Measurements from ENCODE around the gene RBP3. TPM values are rescaled to one million over a fixed set of nuclear protein-coding genes. Genes with fewer than 3 reads are reported as not detected.

Gene RBP3
- total RNA-seq, 1 donor from 2014 or later: not detected

- H3K36me3 ChIP-seq (ENCODE audit: control insufficient read depth, insufficient read depth, low read length): no peaks in the 10 kb centered on the region
- no peak for DNase-seq (ENCODE audit: low read depth)
- H3K4me3 ChIP-seq (ENCODE audit: low read depth, low read length): no peak overlapping the region
- no peak for TF ChIP-seq CTCF (IDR thresholded peaks at IDR 0.05; ENCODE audit: insufficient read depth, low read length, severe bottlenecking)
- no peaks in the 10 kb centered on the region for H3K27me3 ChIP-seq (ENCODE audit: control insufficient read depth, insufficient read depth, low read length)
- FAIRE-seq: no peak
Measured at GRCh38 chr10:47369251-47369894, 21.2 kb downstream of the RBP3 start.

- Histone ChIP-seq H3K4me3 (ENCODE audit: low read depth, low read length) (no peak overlapping the region), H3K27me3 (ENCODE audit: control insufficient read depth, insufficient read depth, low read length) (no peaks in the 10 kb centered on the region), H3K36me3 (ENCODE audit: control insufficient read depth, insufficient read depth, low read length) (no peaks in the 10 kb centered on the region)
- no peak for TF ChIP-seq CTCF (IDR thresholded peaks at IDR 0.05; ENCODE audit: insufficient read depth, low read length, severe bottlenecking)
- DNase-seq (ENCODE audit: low read depth) (no peak), FAIRE-seq (no peak)
Measured at GRCh38 chr10:47370015-47370767, 22.0 kb downstream of the RBP3 start.

- Histone ChIP-seq H3K27me3 (ENCODE audit: control insufficient read depth, insufficient read depth, low read length) (no peaks in the 10 kb centered on the region), H3K4me3 (ENCODE audit: low read depth, low read length) (no peak overlapping the region), H3K36me3 (ENCODE audit: control insufficient read depth, insufficient read depth, low read length) (no peaks in the 10 kb centered on the region)
- TF ChIP-seq CTCF (IDR thresholded peaks at IDR 0.05; ENCODE audit: insufficient read depth, low read length, severe bottlenecking): no peak
- FAIRE-seq: no peak
- no peak for DNase-seq (ENCODE audit: low read depth)
Measured at GRCh38 chr10:47370878-47371277, 22.7 kb downstream of the RBP3 start.

GRCh38 chr10:47371629-47372485 is 23.7 kb downstream of the RBP3 start:
- FAIRE-seq (no peak), DNase-seq (ENCODE audit: low read depth) (no peak)
- no peaks in the 10 kb centered on the region for H3K27me3 ChIP-seq (ENCODE audit: control insufficient read depth, insufficient read depth, low read length)
- H3K4me3 ChIP-seq (ENCODE audit: low read depth, low read length): no peak overlapping the region
- H3K36me3 ChIP-seq (ENCODE audit: control insufficient read depth, insufficient read depth, low read length): no peaks in the 10 kb centered on the region
- no peak for TF ChIP-seq CTCF (IDR thresholded peaks at IDR 0.05; ENCODE audit: insufficient read depth, low read length, severe bottlenecking)

GRCh38 chr10:47372726-47373125 is 24.6 kb downstream of the RBP3 start:
- DNase-seq (ENCODE audit: low read depth) (no peak), FAIRE-seq (no peak)
- no peak for TF ChIP-seq CTCF (IDR thresholded peaks at IDR 0.05; ENCODE audit: insufficient read depth, low read length, severe bottlenecking)
- Histone ChIP-seq H3K36me3 (ENCODE audit: control insufficient read depth, insufficient read depth, low read length) (no peaks in the 10 kb centered on the region), H3K27me3 (ENCODE audit: control insufficient read depth, insufficient read depth, low read length) (no peaks in the 10 kb centered on the region), H3K4me3 (ENCODE audit: low read depth, low read length) (no peak overlapping the region)
